Amniotic epithelial cell (primary cell): ENCODE measurements around the gene TBC1D21.

ENCODE experiments used
- DNase-seq: peaks from one replicate; pipeline ENCODE4 v3.0.0-alpha.2; 2010; ENCODE audit warnings: low read depth

TBC1D21 gene

GRCh38 chr15:73908822-73909122 lies 35.4 kb downstream of the TBC1D21 start:
- no peak for DNase-seq

DNA sequence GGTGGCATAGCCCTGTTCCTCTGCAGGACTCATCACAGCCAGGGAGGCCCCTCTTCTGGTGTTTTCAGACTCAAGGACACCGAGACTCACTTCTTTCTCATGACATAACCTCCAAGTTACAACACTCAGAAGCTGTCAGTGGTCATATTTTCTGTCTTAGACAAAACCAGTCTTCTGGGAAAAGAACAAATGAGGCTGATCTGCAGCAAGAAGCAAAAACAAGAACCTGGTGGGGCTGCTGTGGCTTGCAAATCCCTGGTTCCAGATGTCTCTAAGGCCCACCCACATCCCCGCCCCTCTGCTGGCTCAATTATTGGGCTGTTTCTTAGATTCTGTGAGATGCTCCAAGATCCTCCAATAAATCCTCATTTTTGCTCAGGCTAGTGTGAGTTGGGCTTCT lies 36.3 kb downstream of the TBC1D21 start:
- DNase-seq = peak; percentile 72

DNA sequence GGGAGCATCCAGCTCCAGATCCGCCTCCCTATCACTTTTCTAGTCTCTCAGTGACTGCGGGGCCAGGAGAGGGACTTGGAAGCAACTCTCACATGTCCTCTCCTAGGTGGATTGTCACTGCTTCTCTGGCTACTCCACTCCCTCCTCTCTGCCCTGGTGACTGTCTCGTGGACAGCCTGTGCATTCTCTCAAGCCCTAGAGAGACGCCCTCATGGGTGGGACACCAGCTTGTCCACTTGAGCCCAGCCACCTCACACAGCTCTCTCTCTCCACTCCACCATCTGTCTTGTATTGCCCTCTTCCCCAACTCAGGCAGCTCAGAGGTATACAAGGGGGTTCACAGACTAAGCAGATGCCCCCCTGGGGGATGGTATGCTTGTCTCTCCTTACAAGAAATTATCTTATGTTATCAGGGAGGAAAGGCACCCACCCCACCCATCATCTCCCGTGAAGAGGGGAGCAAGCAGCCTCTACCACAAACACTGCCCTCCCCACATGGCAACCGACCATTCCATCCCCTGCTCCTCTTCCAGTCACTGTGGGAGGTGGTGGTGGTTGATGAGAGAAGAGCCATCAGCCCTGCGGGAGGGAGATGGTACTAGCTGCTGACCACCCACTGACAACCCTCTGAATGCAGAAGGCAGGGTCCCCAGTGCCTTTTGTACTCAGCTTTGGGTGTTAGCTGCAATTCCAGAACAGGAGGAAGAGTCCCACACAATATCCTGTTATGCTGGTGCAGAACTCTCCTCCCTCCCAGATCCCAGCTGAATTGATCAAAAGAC lies 37.3 kb downstream of the TBC1D21 start:
- DNase-seq = no peak

- DNase-seq = no peak
Measured at GRCh38 chr15:73912030-73912596, 38.7 kb downstream of the TBC1D21 start.

- DNase-seq = no peak
Measured at GRCh38 chr15:73914145-73914544, 40.8 kb downstream of the TBC1D21 start.

DNA sequence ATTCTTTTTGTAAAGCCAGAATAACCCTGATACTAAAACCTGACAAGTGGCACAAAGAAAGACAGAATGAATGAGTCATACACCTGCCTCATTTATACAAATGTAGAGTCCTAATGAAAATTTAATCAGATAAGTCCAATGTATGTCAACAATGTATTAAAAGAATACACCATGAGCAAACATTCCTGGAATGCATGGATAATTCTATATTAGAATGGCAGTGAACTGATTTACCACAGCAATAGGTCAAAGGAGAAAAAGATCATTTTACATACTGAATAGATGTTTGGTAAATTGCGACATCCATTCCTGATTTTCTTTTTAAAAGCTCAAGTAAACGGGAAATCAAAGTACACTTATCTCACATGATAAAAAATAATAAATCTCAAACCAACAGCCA lies 41.7 kb downstream of the TBC1D21 start:
- no peak for DNase-seq

DNA sequence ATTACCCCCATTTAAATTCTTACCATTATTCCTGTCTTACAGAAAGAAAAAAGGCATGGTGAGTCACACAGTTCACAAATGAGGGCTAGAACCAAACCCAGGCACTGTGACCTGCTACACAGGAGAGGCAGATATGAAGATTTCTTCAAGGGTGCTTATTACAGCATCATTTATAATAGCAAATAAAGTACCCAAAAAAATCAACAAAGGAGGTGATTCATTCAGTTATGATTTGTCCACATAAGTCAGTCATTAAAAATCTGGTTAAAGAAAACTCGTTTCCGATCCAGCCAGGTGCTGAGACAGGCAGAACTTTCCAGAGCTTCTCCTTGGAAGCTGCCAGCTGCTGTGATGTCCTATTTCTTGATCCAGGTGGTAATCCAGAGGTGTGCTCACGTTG lies 45.4 kb downstream of the TBC1D21 start:
- DNase-seq = no peak

DNA sequence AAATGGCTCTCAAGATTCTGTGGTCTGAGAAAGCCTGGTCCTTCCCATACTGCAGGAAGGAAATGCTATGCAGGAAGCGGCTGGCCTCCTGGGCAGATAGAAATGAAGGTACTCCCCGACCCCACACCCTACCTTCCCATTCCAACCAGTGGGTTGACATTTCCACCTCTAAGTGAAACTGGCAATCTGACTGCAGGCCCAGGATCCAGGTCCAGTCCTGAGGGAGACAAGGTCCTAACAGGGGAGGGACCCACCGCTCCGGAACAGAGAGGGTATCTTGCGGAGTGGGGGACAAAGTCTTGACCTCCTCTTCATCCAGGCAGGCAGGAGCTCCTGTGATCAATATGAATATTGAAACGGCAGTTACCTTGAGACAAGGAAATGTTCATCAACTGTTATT lies 46.3 kb downstream of the TBC1D21 start:
- no peak for DNase-seq

- DNase-seq = no peak
Measured at GRCh38 chr15:73921254-73921925, 48.0 kb downstream of the TBC1D21 start.

- DNase-seq = peak; percentile 68
Measured at GRCh38 chr15:73922186-73923151, 49.1 kb downstream of the TBC1D21 start.

DNA sequence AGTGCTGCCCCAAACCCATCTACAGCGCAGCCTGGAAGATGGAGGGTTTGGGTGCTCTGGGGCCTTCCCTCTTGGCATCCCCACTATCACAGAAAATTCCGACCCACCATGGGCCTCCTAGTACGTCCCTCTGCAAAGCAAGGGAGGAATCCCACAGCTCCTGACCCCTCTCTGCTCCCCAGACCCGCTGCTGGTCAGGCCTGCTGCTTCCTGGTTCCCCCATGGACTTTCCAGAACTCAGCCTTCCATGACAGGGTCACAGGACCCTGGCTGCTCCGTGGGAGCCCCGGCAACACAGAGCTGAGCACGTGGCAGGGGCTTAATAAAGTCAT lies 49.8 kb downstream of the TBC1D21 start:
- no peak for DNase-seq

DNA sequence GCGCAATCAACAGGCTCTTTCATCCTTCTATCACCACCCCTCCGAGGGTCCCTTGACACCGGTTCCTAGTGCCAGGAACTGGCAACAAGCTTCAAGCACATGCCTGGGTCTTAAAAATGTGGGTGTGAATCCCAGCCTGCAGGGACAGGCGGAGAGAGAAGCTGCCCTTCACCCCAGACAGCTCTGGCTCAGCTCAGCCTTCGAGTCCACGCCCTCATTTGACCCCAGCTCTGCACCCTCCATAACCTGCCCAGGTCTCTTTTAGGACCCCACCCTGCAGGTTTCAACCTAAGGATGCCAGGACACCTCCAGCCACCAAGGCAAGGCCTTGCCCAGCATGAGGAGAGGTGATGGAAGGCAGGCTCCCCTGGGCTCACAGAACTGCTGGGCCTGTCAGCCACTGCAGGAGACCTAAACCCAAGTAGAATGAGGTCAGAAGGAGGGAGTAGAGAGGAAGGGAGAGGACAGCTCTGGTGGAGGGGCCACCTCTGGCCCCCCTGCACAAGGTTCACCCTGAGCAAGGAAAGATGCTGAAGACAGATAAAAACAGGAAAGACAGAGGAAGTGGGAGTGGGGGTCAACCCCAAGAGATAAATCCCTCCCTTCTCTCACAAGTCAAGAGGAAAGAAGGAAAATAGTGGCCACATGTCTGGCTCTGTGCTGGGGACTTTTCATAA lies 50.3 kb downstream of the TBC1D21 start:
- no peak for DNase-seq

- peak; percentile 75 for DNase-seq
Measured at GRCh38 chr15:73924171-73924921, 51.0 kb downstream of the TBC1D21 start.

DNA sequence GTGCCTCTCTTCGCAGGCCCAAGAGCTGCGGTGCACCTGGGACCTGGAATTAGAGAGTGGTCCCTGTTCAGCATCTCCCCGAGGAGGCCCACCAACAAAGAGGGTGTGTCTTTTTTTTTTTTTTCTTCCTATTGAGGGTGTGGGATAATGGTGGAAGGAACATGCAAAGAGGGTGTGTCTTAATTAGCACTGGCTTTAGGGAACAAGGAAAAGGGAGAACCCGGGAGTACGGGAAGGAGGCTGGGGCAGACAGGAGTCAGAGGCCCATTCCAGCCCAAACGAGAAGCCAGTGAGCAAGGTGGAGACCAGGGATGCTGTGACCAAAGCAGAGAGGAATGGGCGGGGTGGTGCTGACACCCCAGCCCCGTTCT lies 52.5 kb downstream of the TBC1D21 start:
- DNase-seq = no peak

DNA sequence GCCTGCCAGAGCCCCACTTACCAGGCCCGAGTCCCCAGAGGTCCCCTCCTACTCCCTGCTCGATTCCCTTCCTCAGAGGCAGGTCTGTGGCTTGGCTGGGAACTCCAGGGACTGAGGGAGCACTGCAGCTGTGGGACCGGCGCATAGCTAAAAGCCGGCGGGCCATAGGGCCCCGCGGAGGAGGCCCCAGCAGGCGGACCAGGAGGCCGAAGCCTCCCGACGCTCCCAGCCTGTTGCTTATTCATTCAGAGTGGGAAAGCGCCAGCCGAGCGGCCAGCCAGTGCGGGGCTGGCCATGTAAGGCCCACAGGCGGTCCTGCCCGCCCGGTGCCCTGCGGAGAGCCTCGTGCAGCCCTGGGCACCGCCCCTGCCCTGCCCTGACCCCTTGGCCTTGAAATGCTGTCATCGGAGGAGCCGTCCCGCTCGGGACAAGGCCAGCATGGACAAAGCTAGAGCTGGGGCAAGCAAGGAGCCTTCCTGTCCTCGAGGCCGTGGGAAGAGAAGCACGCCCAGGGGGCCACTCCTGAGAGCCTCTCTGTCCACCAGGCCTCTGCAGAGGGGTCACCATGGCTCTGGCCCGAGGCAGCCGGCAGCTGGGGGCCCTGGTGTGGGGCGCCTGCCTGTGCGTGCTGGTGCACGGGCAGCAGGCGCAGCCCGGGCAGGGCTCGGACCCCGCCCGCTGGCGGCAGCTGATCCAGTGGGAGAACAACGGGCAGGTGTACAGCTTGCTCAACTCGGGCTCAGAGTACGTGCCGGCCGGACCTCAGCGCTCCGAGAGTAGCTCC lies 53.0 kb downstream of the TBC1D21 start, which contains the start of gene LOXL1:
LOXL1 (plus strand) TSS at position 244 of the 784 bp plus-strand sequence; CDS start at position 566, 322 bp downstream.
- DNase-seq = peak; percentile 82

- no peak for DNase-seq
Measured at GRCh38 chr15:73927003-73927475, 53.7 kb downstream of the TBC1D21 start.

DNA sequence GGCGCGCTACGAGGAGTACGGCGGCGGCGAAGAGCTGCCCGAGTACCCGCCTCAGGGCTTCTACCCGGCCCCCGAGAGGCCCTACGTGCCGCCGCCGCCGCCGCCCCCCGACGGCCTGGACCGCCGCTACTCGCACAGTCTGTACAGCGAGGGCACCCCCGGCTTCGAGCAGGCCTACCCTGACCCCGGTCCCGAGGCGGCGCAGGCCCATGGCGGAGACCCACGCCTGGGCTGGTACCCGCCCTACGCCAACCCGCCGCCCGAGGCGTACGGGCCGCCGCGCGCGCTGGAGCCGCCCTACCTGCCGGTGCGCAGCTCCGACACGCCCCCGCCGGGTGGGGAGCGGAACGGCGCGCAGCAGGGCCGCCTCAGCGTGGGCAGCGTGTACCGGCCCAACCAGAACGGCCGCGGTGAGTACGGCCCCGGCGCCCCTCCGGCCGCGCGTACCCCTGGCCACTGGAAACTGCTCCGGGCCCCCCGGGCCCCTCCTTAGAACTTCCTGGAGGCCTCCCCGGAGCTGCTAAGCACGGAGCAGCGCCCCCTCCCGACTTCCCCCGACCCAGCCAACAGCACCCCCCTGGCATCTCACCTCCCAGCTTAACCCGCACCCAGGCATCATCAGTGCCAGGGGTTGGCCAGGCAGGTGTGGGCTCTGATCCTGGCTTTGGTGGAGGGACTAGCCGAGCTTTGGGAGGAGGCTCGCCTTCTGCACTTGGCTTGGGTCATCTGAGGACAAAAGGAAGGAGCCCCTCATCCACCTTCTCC lies 54.3 kb downstream of the TBC1D21 start:
- no peak for DNase-seq

GRCh38 chr15:73928241-73928579 lies 54.8 kb downstream of the TBC1D21 start:
- no peak for DNase-seq

DNA sequence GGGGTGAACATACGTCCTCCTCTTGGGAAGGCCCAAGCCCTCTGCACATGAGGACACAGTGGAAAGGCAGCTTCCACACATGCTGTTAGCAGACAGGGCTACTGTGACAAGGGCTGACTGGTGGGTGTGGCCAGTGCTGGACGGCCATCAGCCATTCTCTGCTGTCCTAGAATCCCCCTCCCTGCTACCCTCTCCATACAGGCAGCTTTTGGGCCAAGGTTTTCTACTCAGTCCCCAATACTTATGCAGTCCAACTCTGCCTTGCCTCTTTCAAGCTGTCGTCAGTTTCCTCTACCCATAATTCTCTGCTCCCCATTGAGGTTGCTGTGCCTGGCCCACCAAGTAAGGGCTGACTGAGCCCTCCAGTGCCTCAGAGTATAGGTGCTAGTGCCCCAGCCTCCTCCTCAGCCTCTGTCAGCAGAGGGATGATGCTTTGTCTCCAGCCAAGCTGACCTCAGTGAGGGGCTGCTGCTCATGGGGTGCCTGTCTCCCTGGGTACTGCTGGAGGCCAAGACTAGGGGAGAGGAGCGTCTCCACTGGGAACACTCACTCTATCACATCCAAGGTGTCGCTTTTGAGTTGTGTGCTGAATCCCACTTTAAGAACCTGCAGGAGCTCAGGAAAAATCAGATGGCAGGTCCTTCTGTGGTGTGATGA lies 55.7 kb downstream of the TBC1D21 start:
- no peak for DNase-seq
